KMS-11 (cell line): ENCODE measurements around the gene SLC25A29.
"Not testable (repeated sequence)": the region's sequence is repeated elsewhere in the genome, so short reads cannot be mapped to it uniquely, and the experiment has no call there.

Experiments
- H2AFZ ChIP-seq: fragments of 200-600 bp; sonication (generic); 2 replicates; pipeline ENCODE4 v1.6.1; 2016; ENCODE audit warnings: antibody characterized with exemption, mixed run types, low read depth
- H3K27ac ChIP-seq: fragments of 200-600 bp; sonication (generic); 2 replicates; pipeline ENCODE4 v1.6.1; 2016; ENCODE audit warnings: mild to moderate bottlenecking, mixed run types
- H3K27me3 ChIP-seq: fragments of 200-600 bp; sonication (generic); 2 replicates; pipeline ENCODE4 v1.6.1; 2017; ENCODE audit warnings: mild to moderate bottlenecking, low read depth, mixed run types, moderate library complexity; ENCODE audit not compliant: insufficient read depth
- H3K36me3 ChIP-seq: fragments of 200-600 bp; sonication (generic); 2 replicates; pipeline ENCODE4 v1.6.1; 2017; ENCODE audit warnings: mild to moderate bottlenecking, mixed run types; ENCODE audit not compliant: insufficient read depth
- H3K4me1 ChIP-seq: fragments of 200-600 bp; sonication (generic); 2 replicates; pipeline ENCODE4 v1.6.1; 2016; ENCODE audit warnings: mild to moderate bottlenecking, low read depth, mixed run types; ENCODE audit not compliant: poor library complexity, severe bottlenecking
- H3K4me2 ChIP-seq: fragments of 200-600 bp; sonication (generic); 2 replicates; pipeline ENCODE4 v1.7.0; 2016; ENCODE audit warnings: mild to moderate bottlenecking, mixed run types
- H3K4me3 ChIP-seq: fragments of 200-600 bp; sonication (generic); IDR thresholded peaks from 2 replicates; pipeline ENCODE4 v1.6.1; 2017; ENCODE audit warnings: low read depth, low read length, mixed read lengths; ENCODE audit not compliant: insufficient read depth
- H3K79me2 ChIP-seq: fragments of 200-600 bp; sonication (generic); 2 replicates; pipeline ENCODE4 v1.6.1; 2016; ENCODE audit warnings: low read depth, mixed run types; ENCODE audit not compliant: insufficient read depth
- H3K9ac ChIP-seq: fragments of 200-600 bp; sonication (generic); 2 replicates; pipeline ENCODE4 v1.6.1; 2016; ENCODE audit warnings: mild to moderate bottlenecking, mixed run types
- H4K20me1 ChIP-seq: fragments of 200-600 bp; sonication (generic); 2 replicates; pipeline ENCODE4 v1.6.1; 2016; ENCODE audit warnings: mild to moderate bottlenecking, mixed run types; ENCODE audit not compliant: insufficient read depth
- CTCF ChIP-seq: fragments of 200-600 bp; sonication (generic); conservative IDR thresholded peaks from 2 replicates; pipeline ENCODE4 v1.6.1; 2017; ENCODE audit warnings: low read depth, mild to moderate bottlenecking, antibody characterized with exemption, low read length, moderate library complexity, mixed read lengths

The SLC25A29 gene

GRCh38 chr14:100309028-100309737 lies 2.9 kb upstream of the SLC25A29 start:
- Histone ChIP-seq H3K36me3 (no peaks in the 10 kb centered on the region), H3K79me2 (no peaks in the 10 kb centered on the region), H4K20me1 (no peaks in the 10 kb centered on the region), H2AFZ (no peak overlapping the region), H3K4me2 (no peak overlapping the region), H3K27me3 (no peaks in the 10 kb centered on the region), H3K27ac (no peak overlapping the region), H3K4me1 (no peaks in the 10 kb centered on the region), H3K9ac (no peak overlapping the region), H3K4me3 (no peak overlapping the region)
- no peak for TF ChIP-seq CTCF

GRCh38 chr14:100308427-100308792 lies 2.2 kb upstream of the SLC25A29 start:
- not testable (repeated sequence) for H3K4me1 ChIP-seq, H3K27ac ChIP-seq, H3K4me3 ChIP-seq, H3K36me3 ChIP-seq, H3K9ac ChIP-seq, H3K4me2 ChIP-seq, H2AFZ ChIP-seq, H4K20me1 ChIP-seq, H3K79me2 ChIP-seq, H3K27me3 ChIP-seq

GRCh38 chr14:100307766-100308426 lies 1.7 kb upstream of the SLC25A29 start:
- H3K4me2 ChIP-seq, result no peak overlapping the region

GRCh38 chr14:100306998-100307765 lies 938 bp upstream of the SLC25A29 start:
- H3K4me2 ChIP-seq, result peak overlapping the region; percentile 54
- no peak overlapping the region for H3K4me3 ChIP-seq
- H2AFZ ChIP-seq, result peak overlapping the region; percentile 81
- H4K20me1 ChIP-seq, result no peaks in the 10 kb centered on the region
- no peak for TF ChIP-seq CTCF
- H3K36me3 ChIP-seq, result no peaks in the 10 kb centered on the region
- H3K79me2 ChIP-seq, result no peaks in the 10 kb centered on the region
- no peaks in the 10 kb centered on the region for H3K27me3 ChIP-seq
- H3K27ac ChIP-seq, result no peak overlapping the region
- H3K4me1 ChIP-seq, result no peaks in the 10 kb centered on the region
- peak overlapping the region; percentile 25; the same call in 1 of the 2 replicates for H3K9ac ChIP-seq

More at GRCh38 chr14:100307766-100308426, 1.7 kb upstream of the SLC25A29 start:
- no peak overlapping the region for H3K27ac ChIP-seq
- H3K36me3 ChIP-seq, result no peaks in the 10 kb centered on the region
- H3K9ac ChIP-seq, result no peak overlapping the region
- no peaks in the 10 kb centered on the region for H4K20me1 ChIP-seq
- H3K27me3 ChIP-seq, result no peaks in the 10 kb centered on the region
- no peak overlapping the region for H3K4me3 ChIP-seq
- TF ChIP-seq CTCF, result no peak
- no peak overlapping the region for H2AFZ ChIP-seq
- H3K79me2 ChIP-seq, result no peaks in the 10 kb centered on the region
- H3K4me1 ChIP-seq, result no peaks in the 10 kb centered on the region
